Caco-2 (cell line): ENCODE measurements around the gene MFRP. TPM values are rescaled to one million over a fixed set of nuclear protein-coding genes. Genes with fewer than 3 reads are reported as not detected.

Source experiments
- BruUV-seq: library from RNA; stranded (reverse); fragments of 400-500 nt; replicated peaks from 2 replicates; lab custom pipeline; 2021; lab: Mats Ljungman, UMichigan
- CTCF ChIA-PET: fragments of 300-600 bp; sonication (Branson Sonifier 250); formaldehyde crosslinking; loops from one replicate; lab custom pipeline; 2022; ENCODE audit warnings: antibody characterized with exemption; lab: Charles Lee
- POLR2A ChIA-PET: fragments of 300-600 bp; sonication (Branson Sonifier 250); formaldehyde crosslinking; loops from one replicate; lab custom pipeline; 2022; ENCODE audit warnings: antibody characterized with exemption; lab: Charles Lee
- DNase-seq, 2 experiments: peaks; one replicate each; pipeline versions ENCODE4 v3.0.0 to v3.0.0-alpha.2; 2020 to 2022
- H3K27me3 ChIP-seq: replicated peaks from 2 replicates; pipeline ENCODE4 v1.6.0; 2011; ENCODE audit warnings: low read length; ENCODE audit not compliant: control insufficient read depth, insufficient read depth
- H3K36me3 ChIP-seq: 2 replicates; pipeline ENCODE4 v1.5.1; 2011; ENCODE audit warnings: low read length; ENCODE audit not compliant: control insufficient read depth, insufficient read depth
- H3K4me1 ChIP-seq: fragments of 250-450 bp; sonication (Bioruptor Pico); 2 replicates; pipeline ENCODE4 v1.5.1; 2020; ENCODE audit warnings: mild to moderate bottlenecking
- H3K4me3 ChIP-seq: 2 replicates; pipeline ENCODE4 v1.5.1; 2011; ENCODE audit warnings: low read depth, mild to moderate bottlenecking, control low read depth, low read length
- H3K9me3 ChIP-seq: fragments of 250-450 bp; sonication (Bioruptor Pico); 2 replicates; pipeline ENCODE4 v1.5.1; 2020; ENCODE audit warnings: mild to moderate bottlenecking, moderate library complexity
- H3K27ac Mint-ChIP-seq: one replicate; pipeline ENCODE4 v1.8.0; 2022; ENCODE audit warnings: mixed read lengths; ENCODE audit not compliant: unreplicated experiment
- H3K27me3 Mint-ChIP-seq: one replicate; pipeline ENCODE4 v1.8.0; 2022; ENCODE audit warnings: mixed read lengths; ENCODE audit not compliant: insufficient read depth, unreplicated experiment
- H3K36me3 Mint-ChIP-seq: one replicate; pipeline ENCODE4 v1.8.0; 2022; ENCODE audit warnings: mild to moderate bottlenecking, mixed read lengths; ENCODE audit not compliant: insufficient read depth, unreplicated experiment
- H3K4me1 Mint-ChIP-seq: one replicate; pipeline ENCODE4 v1.8.0; 2022; ENCODE audit warnings: low read depth, mixed read lengths; ENCODE audit not compliant: unreplicated experiment
- H3K4me3 Mint-ChIP-seq: one replicate; pipeline ENCODE4 v1.8.0; 2022; ENCODE audit warnings: mild to moderate bottlenecking, moderate library complexity, mixed read lengths; ENCODE audit not compliant: unreplicated experiment
- H3K9me3 Mint-ChIP-seq: one replicate; pipeline ENCODE4 v1.8.0; 2022; ENCODE audit warnings: mixed read lengths; ENCODE audit not compliant: unreplicated experiment
- intact Hi-C: fragments of 100-400 bp; cut with micrococcal nuclease; formaldehyde crosslinking; loops from one replicate; pipeline ENCODE4 v1.10.0; 2022; ENCODE audit not compliant: unreplicated experiment
- total RNA-seq: library from RNA; stranded (reverse); gene quantifications from 2 replicates; pipeline ENCODE4 v1.2.3, GENCODE V29; 2022
- TF ChIP-seq, protein P1 (sequence below), 2 experiments: fragments of 200-600 bp in 1 of 2; IDR thresholded peaks; 1 replicate in 1 of 2; 2 replicates in 1 of 2; pipeline versions ENCODE4 v1.5.1 to v1.8.0; 2011 to 2022; ENCODE audit warnings: antibody characterized with exemption in 1 of 2, control low read depth in 1 of 2, inconsistent platforms in 1 of 2, low read depth in 1 of 2, low read length in 1 of 2, mild to moderate bottlenecking in 1 of 2, moderate library complexity in 1 of 2; ENCODE audit not compliant: insufficient read depth in 1 of 2, severe bottlenecking in 1 of 2, unreplicated experiment in 1 of 2

Gene MFRP
- total RNA-seq, 1 experiment from 2014 or later: not detected

DNA sequence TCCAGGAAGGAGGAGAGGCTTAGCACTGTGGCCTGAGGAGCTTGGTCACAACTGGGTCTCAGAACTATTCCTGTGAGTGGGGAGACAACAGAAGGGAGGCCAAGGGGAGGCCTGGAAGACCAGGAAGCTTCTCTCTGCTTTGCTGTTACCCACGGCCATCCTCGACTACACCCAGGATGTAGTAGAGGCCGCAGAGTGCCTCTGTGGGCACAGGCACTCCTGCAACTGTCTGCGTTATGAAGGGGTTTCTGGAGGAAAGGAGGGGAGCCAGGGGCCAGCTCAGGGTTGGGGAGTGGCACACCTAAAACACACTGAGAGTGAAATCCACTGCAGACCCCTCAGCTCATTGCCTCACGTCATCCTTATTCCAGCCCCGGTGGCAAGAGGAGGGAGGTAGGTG, 3.8 kb upstream of the MFRP start:
- ChIA-PET CTCF (interaction anchor here (1.0 to 1.7 kb wide), 3 partner anchors 10 to 12 kb away, joined by 3 to 7 read pairs (median 7); no protein-coding TSS in a partner anchor), POLR2A (no interaction called here)
- no TSS peak for BruUV-seq
- no peak for DNase-seq
- intact Hi-C loops: no loop called here
- Mint-ChIP-seq H3K4me1 (peaks cover 8% of the 10 kb centered on the region), H3K9me3 (no peaks in the 10 kb centered on the region), H3K27me3 (peaks cover 3% of the 10 kb centered on the region), H3K27ac (no peak overlapping the region), H3K4me3 (no peak overlapping the region), H3K36me3 (peaks cover 1% of the 10 kb centered on the region)
- TF ChIP-seq, protein P1, sequence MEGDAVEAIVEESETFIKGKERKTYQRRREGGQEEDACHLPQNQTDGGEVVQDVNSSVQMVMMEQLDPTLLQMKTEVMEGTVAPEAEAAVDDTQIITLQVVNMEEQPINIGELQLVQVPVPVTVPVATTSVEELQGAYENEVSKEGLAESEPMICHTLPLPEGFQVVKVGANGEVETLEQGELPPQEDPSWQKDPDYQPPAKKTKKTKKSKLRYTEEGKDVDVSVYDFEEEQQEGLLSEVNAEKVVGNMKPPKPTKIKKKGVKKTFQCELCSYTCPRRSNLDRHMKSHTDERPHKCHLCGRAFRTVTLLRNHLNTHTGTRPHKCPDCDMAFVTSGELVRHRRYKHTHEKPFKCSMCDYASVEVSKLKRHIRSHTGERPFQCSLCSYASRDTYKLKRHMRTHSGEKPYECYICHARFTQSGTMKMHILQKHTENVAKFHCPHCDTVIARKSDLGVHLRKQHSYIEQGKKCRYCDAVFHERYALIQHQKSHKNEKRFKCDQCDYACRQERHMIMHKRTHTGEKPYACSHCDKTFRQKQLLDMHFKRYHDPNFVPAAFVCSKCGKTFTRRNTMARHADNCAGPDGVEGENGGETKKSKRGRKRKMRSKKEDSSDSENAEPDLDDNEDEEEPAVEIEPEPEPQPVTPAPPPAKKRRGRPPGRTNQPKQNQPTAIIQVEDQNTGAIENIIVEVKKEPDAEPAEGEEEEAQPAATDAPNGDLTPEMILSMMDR (IDR thresholded peaks at IDR 0.05; ENCODE audit: insufficient read depth in 1 of 2, low read depth in 1 of 2, low read length in 1 of 2, severe bottlenecking in 1 of 2, unreplicated experiment in 1 of 2): no peak
- Histone ChIP-seq H3K4me3 (no peak overlapping the region), H3K36me3 (no peaks in the 10 kb centered on the region), H3K9me3 (no peaks in the 10 kb centered on the region), H3K4me1 (peaks cover 7% of the 10 kb centered on the region; the same call in 1 of the 2 replicates), H3K27me3 (no peaks in the 10 kb centered on the region)

DNA sequence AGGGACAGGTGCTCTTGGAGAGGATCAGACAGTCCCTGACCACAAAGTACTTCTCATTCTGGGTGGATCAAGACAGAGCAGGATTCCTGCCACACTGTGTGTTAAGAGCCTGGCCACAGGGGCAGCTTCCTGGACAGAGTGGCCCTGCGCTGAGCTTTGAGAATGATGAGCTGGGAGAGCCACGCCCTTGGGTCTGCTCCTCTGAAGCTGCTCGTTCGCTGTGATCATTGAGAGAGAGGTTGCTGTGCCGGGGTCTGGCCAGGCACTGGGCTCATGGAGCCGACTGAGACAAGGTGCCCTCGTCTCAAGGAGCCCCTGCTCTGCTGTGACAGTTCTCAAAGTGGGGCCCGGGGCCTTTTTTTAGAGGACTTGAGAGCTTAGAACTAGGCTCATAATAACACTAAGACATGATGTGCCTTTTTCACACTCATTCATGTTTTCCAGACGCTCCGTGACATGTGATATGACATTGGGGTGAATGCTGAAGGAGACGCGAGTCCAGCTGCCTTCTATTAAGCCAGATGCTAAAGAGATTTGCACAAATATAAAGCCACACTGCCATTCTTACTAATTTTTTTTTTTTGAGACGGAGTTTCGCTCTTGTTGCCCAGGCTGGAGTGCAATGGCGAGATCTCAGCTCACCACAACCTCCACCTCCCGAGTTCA, 1.6 kb upstream of the MFRP start:
- Histone ChIP-seq H3K4me3 (no peak overlapping the region), H3K36me3 (no peaks in the 10 kb centered on the region), H3K27me3 (no peaks in the 10 kb centered on the region), H3K4me1 (peaks cover 4% of the 10 kb centered on the region; the same call in 1 of the 2 replicates), H3K9me3 (no peaks in the 10 kb centered on the region)
- TF ChIP-seq, protein P1 (IDR thresholded peaks at IDR 0.05; ENCODE audit: insufficient read depth in 1 of 2, low read depth in 1 of 2, low read length in 1 of 2, severe bottlenecking in 1 of 2, unreplicated experiment in 1 of 2): no peak
- peaks cover 6% of the 10 kb centered on the region for H3K4me1 Mint-ChIP-seq
- no peaks in the 10 kb centered on the region for H3K9me3 Mint-ChIP-seq
- H3K4me3 Mint-ChIP-seq: no peak overlapping the region
- intact Hi-C loops: no loop called here
- no peaks in the 10 kb centered on the region for H3K36me3 Mint-ChIP-seq
- no peak overlapping the region for H3K27ac Mint-ChIP-seq
- peaks cover 3% of the 10 kb centered on the region for H3K27me3 Mint-ChIP-seq
- CTCF ChIA-PET: interaction anchor here (0.8 to 2.5 kb wide), 5 partner anchors 8 to 26 kb away, joined by 3 to 14 read pairs (median 6); no protein-coding TSS in a partner anchor
- no peak for DNase-seq
- no TSS peak for BruUV-seq
- POLR2A ChIA-PET: interaction anchor here (0.5 to 1.4 kb wide), 2 partner anchors 11 to 13 kb away, joined by 3 to 10 read pairs; no protein-coding TSS in a partner anchor

DNA sequence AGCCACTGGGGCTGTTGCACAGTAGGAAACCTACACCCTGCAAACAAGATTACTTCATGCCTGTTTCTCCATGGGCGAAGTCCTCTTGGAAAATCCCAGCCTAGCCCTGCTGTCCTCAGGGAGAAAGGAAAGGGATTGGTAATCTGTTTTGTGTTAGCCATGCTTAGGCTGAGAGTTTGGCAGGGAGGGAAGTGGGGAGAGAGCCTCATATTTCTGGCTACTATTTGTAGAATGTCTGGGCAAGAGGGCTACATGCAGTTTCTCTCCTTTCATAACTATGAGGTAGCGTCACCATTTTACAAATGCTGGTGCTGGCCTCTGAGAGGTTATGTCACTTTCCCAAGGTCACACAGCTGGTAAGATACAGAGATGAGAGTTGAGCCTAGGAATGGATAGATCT, 737 bp upstream of the MFRP start:
- H3K36me3 Mint-ChIP-seq: no peaks in the 10 kb centered on the region
- no peak overlapping the region for H3K4me3 ChIP-seq
- POLR2A ChIA-PET: interaction anchor here (0.5 to 1.4 kb wide), 2 partner anchors 10 to 14 kb away, joined by 3 to 10 read pairs; no protein-coding TSS in a partner anchor
- no peaks in the 10 kb centered on the region for H3K36me3 ChIP-seq
- TF ChIP-seq, protein P1 (IDR thresholded peaks at IDR 0.05; ENCODE audit: insufficient read depth in 1 of 2, low read depth in 1 of 2, low read length in 1 of 2, severe bottlenecking in 1 of 2, unreplicated experiment in 1 of 2): no peak
- CTCF ChIA-PET: interaction anchor here (0.8 to 2.5 kb wide), 3 partner anchors 7 to 14 kb away, joined by 6 to 14 read pairs (median 8); no protein-coding TSS in a partner anchor
- no TSS peak for BruUV-seq
- DNase-seq: no peak
- H3K9me3 Mint-ChIP-seq: no peaks in the 10 kb centered on the region
- H3K4me3 Mint-ChIP-seq: no peak overlapping the region
- H3K4me1 ChIP-seq: no peaks in the 10 kb centered on the region; the same call in 1 of the 2 replicates
- H3K27me3 Mint-ChIP-seq: peaks cover 3% of the 10 kb centered on the region
- H3K4me1 Mint-ChIP-seq: no peaks in the 10 kb centered on the region
- H3K27ac Mint-ChIP-seq: no peak overlapping the region
- H3K27me3 ChIP-seq: no peaks in the 10 kb centered on the region
- intact Hi-C loops: no loop called here
- H3K9me3 ChIP-seq: no peaks in the 10 kb centered on the region
